ENCODE results near the gene RPL38. TPM values are rescaled to one million over a fixed set of nuclear protein-coding genes. Genes with fewer than 3 reads are reported as not detected.

RPL38 gene
- total RNA-seq, 2 experiments from 2014 or later: 2,305 to 2,531 TPM

DNA sequence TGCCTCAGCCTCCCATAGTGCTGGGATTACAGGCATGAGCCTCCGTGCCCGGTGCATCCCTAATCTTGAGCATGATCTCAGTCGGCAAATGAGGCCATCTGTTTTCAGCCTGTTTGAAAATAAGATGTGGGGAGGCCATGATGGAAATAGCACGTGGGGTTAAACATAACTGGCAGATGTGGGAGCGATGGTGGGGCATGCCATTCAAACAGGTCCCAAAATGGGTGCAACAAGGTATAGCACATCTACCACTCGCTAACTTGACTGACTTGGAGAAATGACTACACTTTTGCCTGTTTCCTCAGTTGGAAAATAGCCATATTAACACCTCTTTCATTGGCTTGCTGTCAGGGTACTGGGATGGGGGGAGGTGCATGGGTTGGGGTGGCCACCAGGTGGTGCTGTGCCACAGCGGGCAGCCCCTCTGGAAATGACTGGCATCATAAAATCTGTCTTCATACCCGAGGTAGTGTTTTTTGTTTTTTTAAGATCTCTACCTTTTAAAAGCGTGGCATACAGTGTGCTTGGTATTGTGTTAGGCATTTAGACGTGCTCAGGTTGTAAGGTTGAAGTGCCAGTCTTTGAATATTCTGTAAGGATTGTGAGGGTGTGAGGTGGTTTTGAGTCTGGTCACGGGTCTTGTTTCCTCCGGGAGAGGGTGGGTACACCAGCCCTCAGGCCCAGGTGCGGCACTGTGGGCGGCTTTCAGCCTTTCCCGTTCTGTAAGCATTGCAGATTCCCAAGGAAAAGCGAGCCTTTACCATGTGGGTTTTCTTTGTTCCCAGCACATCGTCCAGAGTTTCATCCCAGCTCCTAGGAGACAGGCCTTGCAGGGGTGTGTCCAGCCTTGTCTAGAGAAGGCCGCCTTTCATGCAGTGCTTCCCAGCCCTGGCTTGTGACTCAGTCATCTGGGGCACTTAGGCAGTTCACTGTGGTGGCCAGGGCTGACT lies 7.0 kb downstream of the RPL38 start:
- CTCF ChIA-PET: interaction anchor here (0.9 to 1.4 kb wide), 4 partner anchors 7 to 86 kb away, joined by 3 to 7 read pairs (median 4); partner anchors contain the start of gene RPL38
- TF ChIP-seq, protein P1, sequence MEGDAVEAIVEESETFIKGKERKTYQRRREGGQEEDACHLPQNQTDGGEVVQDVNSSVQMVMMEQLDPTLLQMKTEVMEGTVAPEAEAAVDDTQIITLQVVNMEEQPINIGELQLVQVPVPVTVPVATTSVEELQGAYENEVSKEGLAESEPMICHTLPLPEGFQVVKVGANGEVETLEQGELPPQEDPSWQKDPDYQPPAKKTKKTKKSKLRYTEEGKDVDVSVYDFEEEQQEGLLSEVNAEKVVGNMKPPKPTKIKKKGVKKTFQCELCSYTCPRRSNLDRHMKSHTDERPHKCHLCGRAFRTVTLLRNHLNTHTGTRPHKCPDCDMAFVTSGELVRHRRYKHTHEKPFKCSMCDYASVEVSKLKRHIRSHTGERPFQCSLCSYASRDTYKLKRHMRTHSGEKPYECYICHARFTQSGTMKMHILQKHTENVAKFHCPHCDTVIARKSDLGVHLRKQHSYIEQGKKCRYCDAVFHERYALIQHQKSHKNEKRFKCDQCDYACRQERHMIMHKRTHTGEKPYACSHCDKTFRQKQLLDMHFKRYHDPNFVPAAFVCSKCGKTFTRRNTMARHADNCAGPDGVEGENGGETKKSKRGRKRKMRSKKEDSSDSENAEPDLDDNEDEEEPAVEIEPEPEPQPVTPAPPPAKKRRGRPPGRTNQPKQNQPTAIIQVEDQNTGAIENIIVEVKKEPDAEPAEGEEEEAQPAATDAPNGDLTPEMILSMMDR (IDR thresholded peaks at IDR 0.05): peak; percentile 99
- peaks cover 83% of the 10 kb centered on the region for H3K4me1 ChIP-seq (ENCODE audit: insufficient read depth, low read length)
- Mint-ChIP-seq H3K4me1 (ENCODE audit: low read depth) (peaks cover 60% of the 10 kb centered on the region), H3K9me3 (no peaks in the 10 kb centered on the region), H3K27ac (peak overlapping the region; percentile 68), H3K4me3 (peak overlapping the region; percentile 86), H3K36me3 (ENCODE audit: low read depth) (peaks cover 56% of the 10 kb centered on the region), H3K27me3 (no peaks in the 10 kb centered on the region)
- POLR2A ChIA-PET: interaction anchor here (0.9 to 1.1 kb wide), 3 partner anchors 17 to 65 kb away, joined by 3 read pairs; no protein-coding TSS in a partner anchor
- intact Hi-C loops (cut with DNase I, micrococcal nuclease): loop anchor here (1.0 to 5.0 kb wide), 7 partner anchors 72 to 323 kb away; partner anchors contain the start of genes BTBD17 (in 1 of the 2) and GPR142 (in 1 of the 2)
- H3K4me3 ChIP-seq (ENCODE audit: low read length): no peak overlapping the region
- peak overlapping the region in 1 of 2 donors; percentile 19 for H3K27ac ChIP-seq (ENCODE audit: low read depth in 1 of 2, low read length in 2 of 2)
- peaks cover 57% of the 10 kb centered on the region for H3K36me3 ChIP-seq (ENCODE audit: insufficient read depth, low read length)
- peak; percentile 67 for ATAC-seq (ENCODE audit: poor library complexity)
- H3K9me3 ChIP-seq (ENCODE audit: control insufficient read depth in 1 of 2, insufficient read depth in 1 of 2, low read length in 2 of 2): no peaks in the 10 kb centered on the region
- no peaks in the 10 kb centered on the region for H3K27me3 ChIP-seq (ENCODE audit: control insufficient read depth in 1 of 2, insufficient read depth in 2 of 2, low read length in 2 of 2)
- DNase-seq: peak; percentile 72 to 89 (median 80)

DNA sequence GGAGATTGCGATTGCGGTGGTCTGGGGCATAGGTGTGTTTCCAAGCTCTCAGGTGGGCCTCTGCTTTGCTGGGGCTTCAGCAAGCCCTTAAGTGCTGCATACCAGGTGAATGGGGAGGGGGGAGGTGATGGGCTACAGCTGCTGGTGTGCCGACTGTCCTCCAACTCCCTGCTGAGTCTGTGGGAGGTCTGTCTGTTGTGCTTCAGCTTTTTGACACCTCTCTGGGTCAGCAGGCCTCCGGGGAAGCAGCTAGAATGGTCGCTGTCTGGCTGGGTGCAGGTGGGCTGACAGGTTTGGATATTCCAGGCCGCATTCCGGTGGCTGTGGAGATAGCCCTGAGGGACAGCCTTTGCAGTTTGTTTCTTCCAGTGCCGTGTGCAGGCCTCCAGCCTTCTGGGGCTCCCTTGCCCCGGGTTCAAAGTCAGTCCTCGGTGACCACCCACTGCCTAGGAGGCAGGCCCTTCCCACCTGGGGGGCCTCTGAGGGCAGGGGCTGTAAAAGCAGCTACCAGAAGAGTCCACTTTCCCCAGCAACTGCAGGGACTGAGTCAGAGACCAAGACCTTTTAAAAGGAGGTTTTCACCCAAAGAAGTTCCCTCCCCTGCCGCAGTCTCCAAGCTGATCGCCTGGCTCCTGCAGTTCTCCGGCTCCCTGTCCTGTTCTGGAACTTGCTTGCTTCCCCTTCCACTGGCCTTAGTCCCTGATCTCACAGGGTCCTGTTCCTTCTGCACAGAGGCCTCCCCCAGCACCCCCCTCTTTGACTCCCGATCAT lies 7.8 kb downstream of the RPL38 start:
- CTCF ChIA-PET: interaction anchor here (0.9 to 1.4 kb wide), 4 partner anchors 8 to 85 kb away, joined by 3 to 7 read pairs (median 4); partner anchors contain the start of gene RPL38
- intact Hi-C loops (cut with DNase I, micrococcal nuclease): loop anchor here (2.0 to 5.0 kb wide), 5 partner anchors 71 to 245 kb away; partner anchors contain the start of genes BTBD17 (in 1 of the 2) and GPR142 (in 1 of the 2)
- H3K27ac Mint-ChIP-seq: peak overlapping the region; percentile 74
- H3K4me1 ChIP-seq (ENCODE audit: insufficient read depth, low read length): peaks cover 83% of the 10 kb centered on the region
- peaks cover 57% of the 10 kb centered on the region for H3K4me1 Mint-ChIP-seq (ENCODE audit: low read depth)
- H3K36me3 ChIP-seq (ENCODE audit: insufficient read depth, low read length): peaks cover 52% of the 10 kb centered on the region
- TF ChIP-seq, protein P1 (IDR thresholded peaks at IDR 0.05): no peak
- peaks cover 50% of the 10 kb centered on the region for H3K36me3 Mint-ChIP-seq (ENCODE audit: low read depth)
- ATAC-seq (ENCODE audit: poor library complexity) (no peak), DNase-seq (peak in 1 of 14 experiments; percentile 18)
- no peaks in the 10 kb centered on the region for H3K27me3 ChIP-seq (ENCODE audit: control insufficient read depth in 1 of 2, insufficient read depth in 2 of 2, low read length in 2 of 2)
- H3K27me3 Mint-ChIP-seq: no peaks in the 10 kb centered on the region
- peak overlapping the region; percentile 64 for H3K4me3 ChIP-seq (ENCODE audit: low read length)
- peak overlapping the region in 1 of 2 donors; percentile 4 for H3K27ac ChIP-seq (ENCODE audit: low read depth in 1 of 2, low read length in 2 of 2)
- no peaks in the 10 kb centered on the region for H3K9me3 ChIP-seq (ENCODE audit: control insufficient read depth in 1 of 2, insufficient read depth in 1 of 2, low read length in 2 of 2)
- no peaks in the 10 kb centered on the region for H3K9me3 Mint-ChIP-seq
- peak overlapping the region; percentile 89 for H3K4me3 Mint-ChIP-seq
- POLR2A ChIA-PET: interaction anchor here (0.9 to 1.1 kb wide), 3 partner anchors 16 to 64 kb away, joined by 3 read pairs; no protein-coding TSS in a partner anchor

DNA sequence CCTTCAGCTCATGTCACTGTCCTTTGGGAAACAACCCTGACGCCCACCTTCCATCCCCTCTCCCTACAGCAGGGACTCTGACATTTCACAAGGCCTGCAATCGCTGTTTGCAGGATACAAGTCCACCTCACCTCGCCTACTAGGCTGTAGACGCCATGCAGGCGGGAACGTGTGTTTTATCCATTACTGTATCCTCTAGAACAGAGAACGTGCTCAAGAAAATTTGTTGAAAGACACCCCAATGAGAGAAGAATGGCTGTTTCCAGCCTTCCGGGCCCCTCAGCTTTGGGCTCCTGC lies 8.4 kb downstream of the RPL38 start:
- H3K4me3 Mint-ChIP-seq: peak overlapping the region; percentile 89
- no peaks in the 10 kb centered on the region for H3K9me3 ChIP-seq (ENCODE audit: control insufficient read depth in 1 of 2, insufficient read depth in 1 of 2, low read length in 2 of 2)
- no peaks in the 10 kb centered on the region for H3K27me3 ChIP-seq (ENCODE audit: control insufficient read depth in 1 of 2, insufficient read depth in 2 of 2, low read length in 2 of 2)
- ChIA-PET POLR2A (interaction anchor here (0.9 to 1.8 kb wide), 3 partner anchors 16 to 84 kb away, joined by 3 to 11 read pairs (median 3); no protein-coding TSS in a partner anchor), CTCF (interaction anchor here (1.4 kb wide), 1 partner anchor 9 kb away, joined by 3 read pairs; the partner anchor contains the start of gene RPL38)
- peak in 1 of 14 experiments; percentile 44 for DNase-seq
- peaks cover 50% of the 10 kb centered on the region for H3K36me3 Mint-ChIP-seq (ENCODE audit: low read depth)
- no peak for ATAC-seq (ENCODE audit: poor library complexity)
- H3K36me3 ChIP-seq (ENCODE audit: insufficient read depth, low read length): peaks cover 48% of the 10 kb centered on the region
- H3K27me3 Mint-ChIP-seq: no peaks in the 10 kb centered on the region
- intact Hi-C loops (cut with DNase I, micrococcal nuclease): loop anchor here (2.0 to 5.0 kb wide), 5 partner anchors 70 to 245 kb away; partner anchors contain the start of genes BTBD17 (in 1 of the 2) and GPR142 (in 1 of the 2)
- peak overlapping the region; percentile 74 for H3K27ac Mint-ChIP-seq
- H3K4me1 ChIP-seq (ENCODE audit: insufficient read depth, low read length): peaks cover 78% of the 10 kb centered on the region
- H3K4me3 ChIP-seq (ENCODE audit: low read length): peak overlapping the region; percentile 64
- H3K4me1 Mint-ChIP-seq (ENCODE audit: low read depth): peaks cover 54% of the 10 kb centered on the region
- peak overlapping the region; percentile 4 to 18 for H3K27ac ChIP-seq (ENCODE audit: low read depth in 1 of 2, low read length in 2 of 2)
- TF ChIP-seq, protein P1 (IDR thresholded peaks at IDR 0.05): no peak
- H3K9me3 Mint-ChIP-seq: no peaks in the 10 kb centered on the region

Measured in CD4-positive, alpha-beta T cell (primary cell).